Measurements from ENCODE around the gene HSBP1L1.

Gene HSBP1L1

DNA sequence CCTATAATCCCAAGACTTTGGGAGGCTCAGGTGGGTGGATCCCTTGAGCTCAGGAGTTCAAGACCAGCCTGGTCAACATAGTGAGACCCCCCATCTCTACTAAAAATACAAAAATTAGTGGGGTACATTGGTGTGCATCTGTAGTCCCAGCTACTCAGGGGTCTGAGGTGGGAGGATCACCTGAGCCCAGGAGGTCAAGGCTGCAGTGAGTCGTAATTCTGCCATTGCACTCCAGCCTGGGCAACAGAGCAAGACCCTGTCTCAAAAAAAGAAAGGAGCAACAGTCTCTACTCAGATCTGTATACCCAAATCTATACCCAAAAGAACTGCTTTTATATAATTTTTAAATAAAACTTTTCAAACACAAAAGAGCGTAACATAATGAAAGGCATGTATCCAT is 5.5 kb upstream of the HSBP1L1 start:
- no peak for TF ChIP-seq EGR1 (IDR thresholded peaks at IDR 0.05)
- TF ChIP-seq, protein P1, sequence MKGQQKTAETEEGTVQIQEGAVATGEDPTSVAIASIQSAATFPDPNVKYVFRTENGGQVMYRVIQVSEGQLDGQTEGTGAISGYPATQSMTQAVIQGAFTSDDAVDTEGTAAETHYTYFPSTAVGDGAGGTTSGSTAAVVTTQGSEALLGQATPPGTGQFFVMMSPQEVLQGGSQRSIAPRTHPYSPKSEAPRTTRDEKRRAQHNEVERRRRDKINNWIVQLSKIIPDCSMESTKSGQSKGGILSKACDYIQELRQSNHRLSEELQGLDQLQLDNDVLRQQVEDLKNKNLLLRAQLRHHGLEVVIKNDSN (IDR thresholded peaks at IDR 0.05): no peak
- TF ChIP-seq, protein P2, sequence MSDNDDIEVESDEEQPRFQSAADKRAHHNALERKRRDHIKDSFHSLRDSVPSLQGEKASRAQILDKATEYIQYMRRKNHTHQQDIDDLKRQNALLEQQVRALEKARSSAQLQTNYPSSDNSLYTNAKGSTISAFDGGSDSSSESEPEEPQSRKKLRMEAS (IDR thresholded peaks at IDR 0.05): no peak
- TF ChIP-seq FOXM1 (IDR thresholded peaks at IDR 0.05; ENCODE audit: borderline replicate concordance, low read depth): no peak
- no peak for TF ChIP-seq TEAD4 (IDR thresholded peaks at IDR 0.05)
- no peak for TF ChIP-seq NFIC (IDR thresholded peaks at IDR 0.05)
- no peak for TF ChIP-seq CREB1 (IDR thresholded peaks at IDR 0.05; ENCODE audit: low read depth)
- no peak for TF ChIP-seq TCF12 (IDR thresholded peaks at IDR 0.05; ENCODE audit: low read depth)
- no peak for TF ChIP-seq RAD21 (IDR thresholded peaks at IDR 0.05; ENCODE audit: low read depth)
- no peak for TF ChIP-seq YY1 (IDR thresholded peaks at IDR 0.05; ENCODE audit: low read depth)

DNA sequence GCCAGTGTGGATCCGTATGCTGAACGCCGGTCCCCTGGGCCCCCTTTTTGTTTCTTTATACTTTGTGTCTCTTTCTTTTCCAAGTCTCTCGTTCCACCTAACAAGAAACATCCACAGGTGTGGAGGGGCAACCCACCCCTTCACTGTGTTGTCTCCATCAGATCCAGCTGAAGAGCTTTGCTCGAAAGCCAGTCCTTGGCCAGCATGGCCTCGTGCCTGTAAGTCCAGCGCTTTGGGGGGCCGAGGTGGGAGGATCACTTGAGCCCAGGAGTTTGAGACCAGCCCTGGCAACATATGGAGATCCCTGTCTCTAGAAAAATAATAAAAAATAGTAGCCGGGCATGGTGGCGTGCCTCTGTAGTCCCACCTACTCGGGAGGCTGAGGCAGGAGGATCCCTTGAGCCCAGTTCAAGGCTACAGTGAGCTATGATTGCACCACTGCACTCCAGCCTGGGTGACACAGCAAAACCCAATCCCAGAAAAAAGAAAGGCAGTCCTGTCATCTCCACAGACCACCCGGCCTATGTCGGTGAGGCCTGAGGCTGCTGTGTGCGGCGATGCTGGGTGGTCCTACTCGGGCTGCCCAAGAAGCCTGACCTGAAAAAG is 3.4 kb upstream of the HSBP1L1 start:
- TF ChIP-seq TAF1 (IDR thresholded peaks at IDR 0.05; ENCODE audit: low read depth) (no peak), ZBTB7A (IDR thresholded peaks at IDR 0.05; ENCODE audit: low read depth) (no peak), EGR1 (IDR thresholded peaks at IDR 0.05) (no peak), FOXM1 (IDR thresholded peaks at IDR 0.05; ENCODE audit: borderline replicate concordance, low read depth) (no peak), YY1 (IDR thresholded peaks at IDR 0.05; ENCODE audit: low read depth) (no peak), CEBPB (IDR thresholded peaks at IDR 0.05) (no peak), TEAD4 (IDR thresholded peaks at IDR 0.05) (no peak), NFIC (IDR thresholded peaks at IDR 0.05) (no peak), EP300 (IDR thresholded peaks at IDR 0.05; ENCODE audit: borderline replicate concordance) (no peak), TCF12 (IDR thresholded peaks at IDR 0.05; ENCODE audit: low read depth) (no peak)
- TF ChIP-seq, protein P3, sequence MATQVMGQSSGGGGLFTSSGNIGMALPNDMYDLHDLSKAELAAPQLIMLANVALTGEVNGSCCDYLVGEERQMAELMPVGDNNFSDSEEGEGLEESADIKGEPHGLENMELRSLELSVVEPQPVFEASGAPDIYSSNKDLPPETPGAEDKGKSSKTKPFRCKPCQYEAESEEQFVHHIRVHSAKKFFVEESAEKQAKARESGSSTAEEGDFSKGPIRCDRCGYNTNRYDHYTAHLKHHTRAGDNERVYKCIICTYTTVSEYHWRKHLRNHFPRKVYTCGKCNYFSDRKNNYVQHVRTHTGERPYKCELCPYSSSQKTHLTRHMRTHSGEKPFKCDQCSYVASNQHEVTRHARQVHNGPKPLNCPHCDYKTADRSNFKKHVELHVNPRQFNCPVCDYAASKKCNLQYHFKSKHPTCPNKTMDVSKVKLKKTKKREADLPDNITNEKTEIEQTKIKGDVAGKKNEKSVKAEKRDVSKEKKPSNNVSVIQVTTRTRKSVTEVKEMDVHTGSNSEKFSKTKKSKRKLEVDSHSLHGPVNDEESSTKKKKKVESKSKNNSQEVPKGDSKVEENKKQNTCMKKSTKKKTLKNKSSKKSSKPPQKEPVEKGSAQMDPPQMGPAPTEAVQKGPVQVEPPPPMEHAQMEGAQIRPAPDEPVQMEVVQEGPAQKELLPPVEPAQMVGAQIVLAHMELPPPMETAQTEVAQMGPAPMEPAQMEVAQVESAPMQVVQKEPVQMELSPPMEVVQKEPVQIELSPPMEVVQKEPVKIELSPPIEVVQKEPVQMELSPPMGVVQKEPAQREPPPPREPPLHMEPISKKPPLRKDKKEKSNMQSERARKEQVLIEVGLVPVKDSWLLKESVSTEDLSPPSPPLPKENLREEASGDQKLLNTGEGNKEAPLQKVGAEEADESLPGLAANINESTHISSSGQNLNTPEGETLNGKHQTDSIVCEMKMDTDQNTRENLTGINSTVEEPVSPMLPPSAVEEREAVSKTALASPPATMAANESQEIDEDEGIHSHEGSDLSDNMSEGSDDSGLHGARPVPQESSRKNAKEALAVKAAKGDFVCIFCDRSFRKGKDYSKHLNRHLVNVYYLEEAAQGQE (IDR thresholded peaks at IDR 0.05; ENCODE audit: low read depth): no peak
- TF ChIP-seq, protein P1 (IDR thresholded peaks at IDR 0.05): no peak

DNA sequence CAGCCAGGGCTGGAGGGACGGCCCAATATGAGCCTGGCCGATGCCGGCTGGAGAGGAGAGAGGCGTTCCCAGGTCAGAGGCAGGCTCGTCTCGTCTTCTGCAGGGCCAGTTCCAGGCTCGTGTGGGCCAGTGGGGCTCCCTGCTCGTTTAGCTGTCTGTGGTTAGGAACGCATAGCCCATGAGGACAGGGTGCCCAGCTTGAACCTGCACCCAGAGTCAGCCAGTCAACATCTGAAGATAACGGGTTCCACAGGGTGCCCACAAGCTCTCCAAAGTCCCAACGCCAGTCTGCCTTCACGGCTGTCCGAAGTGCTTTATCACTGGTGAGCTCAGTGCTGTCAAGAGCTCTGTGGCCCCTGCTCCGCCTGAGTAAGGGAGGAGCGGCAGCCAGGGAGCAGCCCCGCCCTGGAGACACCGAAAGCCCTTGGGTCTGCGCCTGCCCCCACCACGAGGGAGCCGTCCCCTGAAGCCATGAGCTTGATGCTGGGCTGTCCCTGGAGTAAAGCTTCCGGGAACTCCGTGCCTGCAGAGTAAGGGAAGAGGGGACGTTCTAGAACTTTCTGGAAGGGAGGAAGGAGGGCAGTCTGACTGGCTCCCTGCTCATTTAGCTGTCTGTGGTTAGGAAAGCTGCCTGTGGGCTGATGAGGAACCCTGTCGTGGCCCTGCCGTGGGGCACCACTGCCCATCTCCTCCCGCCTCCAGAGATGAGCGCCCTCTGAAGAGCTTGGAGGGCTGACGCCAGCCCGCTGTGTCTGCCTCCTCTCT is 2.7 kb upstream of the HSBP1L1 start:
- TF ChIP-seq, protein P2 (IDR thresholded peaks at IDR 0.05): no peak
- TF ChIP-seq CEBPB (IDR thresholded peaks at IDR 0.05): no peak
- TF ChIP-seq EGR1 (IDR thresholded peaks at IDR 0.05): no peak
- TF ChIP-seq ZBTB7A (IDR thresholded peaks at IDR 0.05; ENCODE audit: low read depth): no peak
- no peak for TF ChIP-seq YY1 (IDR thresholded peaks at IDR 0.05; ENCODE audit: low read depth)
- TF ChIP-seq TEAD4 (IDR thresholded peaks at IDR 0.05): no peak
- TF ChIP-seq RAD21 (IDR thresholded peaks at IDR 0.05; ENCODE audit: low read depth): no peak
- TF ChIP-seq TAF1 (IDR thresholded peaks at IDR 0.05; ENCODE audit: low read depth): no peak
- no peak for TF ChIP-seq FOXM1 (IDR thresholded peaks at IDR 0.05; ENCODE audit: borderline replicate concordance, low read depth)
- no peak for TF ChIP-seq TCF12 (IDR thresholded peaks at IDR 0.05; ENCODE audit: low read depth)
- TF ChIP-seq, protein P1 (IDR thresholded peaks at IDR 0.05): no peak
- TF ChIP-seq, protein P3 (IDR thresholded peaks at IDR 0.05; ENCODE audit: low read depth): no peak
- TF ChIP-seq NFIC (IDR thresholded peaks at IDR 0.05): no peak
- TF ChIP-seq CREB1 (IDR thresholded peaks at IDR 0.05; ENCODE audit: low read depth): no peak
- no peak for TF ChIP-seq EP300 (IDR thresholded peaks at IDR 0.05; ENCODE audit: borderline replicate concordance)

DNA sequence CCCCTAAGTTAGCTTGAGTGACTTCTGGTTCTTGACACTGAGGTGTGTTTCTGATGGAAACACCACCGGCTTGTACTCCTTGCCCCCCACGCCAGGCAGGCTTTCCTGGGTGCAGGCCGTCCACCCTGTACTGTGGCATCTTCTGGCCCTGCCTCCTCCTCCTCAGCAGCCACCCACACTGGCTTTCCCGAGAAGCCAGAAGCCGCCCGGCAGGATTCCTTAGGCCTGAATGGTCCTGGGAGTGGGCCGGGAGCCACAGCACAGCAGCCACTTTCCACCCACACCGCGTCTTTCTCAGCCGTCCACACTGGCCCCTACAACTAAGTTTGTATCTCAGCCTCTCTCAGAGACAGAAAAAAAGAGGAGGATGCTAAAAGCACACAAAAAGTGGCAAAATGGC is 2.1 kb upstream of the HSBP1L1 start:
- TF ChIP-seq TCF12 (IDR thresholded peaks at IDR 0.05; ENCODE audit: low read depth): peak; percentile 48; the same call in 1 of the 2 replicates
- 0 out of 2 replicates have a peak, but pooled peaks have one; percentile 49 for TF ChIP-seq TEAD4 (IDR thresholded peaks at IDR 0.05)
- TF ChIP-seq EP300 (IDR thresholded peaks at IDR 0.05; ENCODE audit: borderline replicate concordance): no peak; the same call in 1 of the 2 replicates
- 0 out of 2 replicates have a peak, but pooled peaks have one; percentile 45 for TF ChIP-seq NFIC (IDR thresholded peaks at IDR 0.05)
- TF ChIP-seq YY1 (IDR thresholded peaks at IDR 0.05; ENCODE audit: low read depth): no peak
- TF ChIP-seq, protein P3 (IDR thresholded peaks at IDR 0.05; ENCODE audit: low read depth): no peak
- peak; percentile 70 for TF ChIP-seq EGR1 (IDR thresholded peaks at IDR 0.05)
- no peak for TF ChIP-seq ZBTB7A (IDR thresholded peaks at IDR 0.05; ENCODE audit: low read depth)
- 0 out of 2 replicates have a peak, but pooled peaks have one; percentile 2 for TF ChIP-seq RAD21 (IDR thresholded peaks at IDR 0.05; ENCODE audit: low read depth)

Data from Ishikawa (cell line).